Endothelial cell of umbilical vein (primary cell): ENCODE results near the gene IGSF6. TPM values are rescaled to one million over a fixed set of nuclear protein-coding genes. Genes with fewer than 3 reads are reported as not detected.

Experiments
- BruUV-seq: library from RNA; stranded (reverse); fragments of 400-500 nt; replicated peaks from 2 replicates; lab custom pipeline; 2021; lab: Mats Ljungman, UMichigan
- CTCF ChIA-PET: fragments of 300-600, 350-600 bp; sonication (Branson Sonifier 250); formaldehyde crosslinking; loops from one replicate; lab custom pipeline; 2021; ENCODE audit warnings: antibody characterized with exemption, inconsistent platforms; lab: Charles Lee
- POLR2A ChIA-PET: fragments of 300-600, 350-600 bp; sonication (Branson Sonifier 250); formaldehyde crosslinking; loops from one replicate; lab custom pipeline; 2021; ENCODE audit warnings: antibody characterized with exemption, inconsistent platforms; lab: Charles Lee
- DNase-seq: peaks from one replicate; pipeline ENCODE4 v3.0.0-alpha.2; 2011; ENCODE audit warnings: low read depth, low spot score
- FAIRE-seq: peaks from 2 replicates; lab custom pipeline; 2011; peaks lifted over from hg19 to GRCh38; lab: Jason Lieb, UNC
- H2AFZ ChIP-seq: 2 replicates; pipeline ENCODE4 v1.6.0; 2012; ENCODE audit warnings: low read depth, low read length, control low read depth, inconsistent platforms
- H3K27ac ChIP-seq: 2 replicates; pipeline ENCODE4 v1.5.1; 2011; ENCODE audit warnings: low read depth, mild to moderate bottlenecking, control low read depth, low read length, moderate library complexity; ENCODE audit not compliant: insufficient read depth
- H3K27me3 ChIP-seq, 2 experiments: 2 replicates each; pipeline versions ENCODE4 v1.6.0 to v1.6.1; 2011; ENCODE audit warnings: low read length in 2 of 2, mixed read lengths in 1 of 2; ENCODE audit not compliant: control insufficient read depth in 2 of 2, insufficient read depth in 2 of 2
- H3K36me3 ChIP-seq, 2 experiments: 2 replicates in 1 of 2; 3 replicates in 1 of 2; pipeline ENCODE4 v1.5.1; 2011; ENCODE audit warnings: low read length in 2 of 2, mild to moderate bottlenecking in 1 of 2, moderate library complexity in 1 of 2; ENCODE audit not compliant: control insufficient read depth in 2 of 2, insufficient read depth in 2 of 2; ENCODE audit errors: extremely low read depth in 1 of 2
- H3K4me1 ChIP-seq: 3 replicates; pipeline ENCODE4 v1.5.1; 2011; ENCODE audit warnings: mild to moderate bottlenecking, low read length; ENCODE audit not compliant: control insufficient read depth, insufficient read depth; ENCODE audit errors: extremely low read depth
- H3K4me2 ChIP-seq: 2 replicates; pipeline ENCODE4 v1.6.1; 2011; ENCODE audit warnings: low read length, control low read depth, mixed read lengths; ENCODE audit not compliant: insufficient read depth
- H3K4me3 ChIP-seq, 3 experiments: fragments of 200-600 bp in 1 of 3; sonication (generic), shearing (Covaris generic) in 1 of 3; replicated peaks in 1 of 3; 2 replicates each; pipeline ENCODE4 v1.5.1; 2011 to 2016; ENCODE audit warnings: control low read depth in 3 of 3, low read length in 3 of 3, mild to moderate bottlenecking in 2 of 3, inconsistent platforms in 1 of 3, low read depth in 1 of 3, moderate library complexity in 1 of 3; ENCODE audit not compliant: insufficient read depth in 1 of 3
- H3K79me2 ChIP-seq: 2 replicates; pipeline ENCODE4 v1.6.0; 2012; ENCODE audit warnings: low read length, inconsistent platforms; ENCODE audit not compliant: control insufficient read depth, insufficient read depth
- H3K9ac ChIP-seq: replicated peaks from 2 replicates; pipeline ENCODE3; 2011; ENCODE audit warnings: low read length, control low read depth; ENCODE audit not compliant: insufficient read depth; ENCODE audit errors: extremely low read depth
- H3K9me1 ChIP-seq: replicated peaks from 3 replicates; pipeline ENCODE4 v1.6.0; 2011; ENCODE audit warnings: mild to moderate bottlenecking, low read length; ENCODE audit not compliant: control insufficient read depth, insufficient read depth; ENCODE audit errors: extremely low read depth
- H3K9me3 ChIP-seq: replicated peaks from 2 replicates; pipeline ENCODE4 v1.5.1; 2012; ENCODE audit warnings: low read length, inconsistent platforms; ENCODE audit not compliant: control insufficient read depth, insufficient read depth
- H4K20me1 ChIP-seq: replicated peaks from 2 replicates; pipeline ENCODE3; 2011; ENCODE audit warnings: mild to moderate bottlenecking, low read length; ENCODE audit not compliant: control insufficient read depth, insufficient read depth; ENCODE audit errors: extremely low read depth
- CTCF ChIP-seq, 2 donors: IDR thresholded peaks; 1 replicate in 1 of 2; 2 replicates in 1 of 2; pipeline ENCODE4 v1.5.1; 2011; ENCODE audit warnings: low read length in 2 of 2, mild to moderate bottlenecking in 2 of 2, moderate library complexity in 2 of 2, control low read depth in 1 of 2, inconsistent platforms in 1 of 2, low read depth in 1 of 2; ENCODE audit not compliant: insufficient read depth in 1 of 2; ENCODE audit errors: extremely low read depth in 1 of 2
- EZH2 ChIP-seq: IDR thresholded peaks from 2 replicates; pipeline ENCODE4 v1.6.1; 2012; ENCODE audit warnings: borderline replicate concordance, low read depth, mild to moderate bottlenecking, moderate library complexity, low read length, inconsistent platforms; ENCODE audit not compliant: severe bottlenecking
- FOS ChIP-seq: IDR thresholded peaks from 2 replicates; pipeline ENCODE4 v1.6.1; 2011; ENCODE audit warnings: mild to moderate bottlenecking, low read length, moderate library complexity, borderline replicate concordance; ENCODE audit not compliant: insufficient read depth
- GATA2 ChIP-seq: IDR thresholded peaks from 2 replicates; pipeline ENCODE4 v1.7.0; 2011; ENCODE audit warnings: low read depth, mild to moderate bottlenecking, moderate library complexity, mixed read lengths, low read length; ENCODE audit not compliant: insufficient read length, insufficient read depth
- JUN ChIP-seq: IDR thresholded peaks from 2 replicates; pipeline ENCODE4 v1.6.1; 2011; ENCODE audit warnings: borderline replicate concordance, low read depth; ENCODE audit not compliant: insufficient read length, insufficient read depth
- MAX ChIP-seq: IDR thresholded peaks from 2 replicates; pipeline ENCODE4 v1.6.1; 2011; ENCODE audit not compliant: insufficient read depth, insufficient read length
- MYC ChIP-seq: IDR thresholded peaks from one replicate; pipeline ENCODE4 v1.6.1; 2011; ENCODE audit warnings: mild to moderate bottlenecking, low read depth, low read length
- POLR2A ChIP-seq: IDR thresholded peaks from 2 replicates; pipeline ENCODE4 v1.6.1; 2012; ENCODE audit warnings: low read depth, mild to moderate bottlenecking, control low read depth, low read length
- POLR2AphosphoS5 ChIP-seq: IDR thresholded peaks from 2 replicates; pipeline ENCODE4 v1.6.1; 2012; ENCODE audit warnings: low read depth, mild to moderate bottlenecking, control low read depth, low read length, moderate library complexity; ENCODE audit not compliant: insufficient read depth
- dilution Hi-C: fragments of 300-500 bp; cut with MboI; formaldehyde crosslinking; loops from one replicate; pipeline ENCODE4 v1.15.0; 2019; ENCODE audit warnings: low sequenced_read_pairs; ENCODE audit not compliant: extremely low pct_ligation_motif_present
- intact Hi-C: fragments of 100-400 bp; cut with micrococcal nuclease; formaldehyde crosslinking; loops from one replicate; pipeline ENCODE4 v1.10.0; 2022
- polyA plus RNA-seq, 4 experiments: library from polyadenylated mRNA; depleted of rRNA in 3 of 4; stranded (reverse) in 3 of 4; unstranded in 1 of 4; fragments of >200 nt; gene quantifications; 2 replicates each; pipeline versions ENCODE4 v1.2.1 to v1.2.3, GENCODE V29; 2011 to 2012; ENCODE audit warnings: missing spikeins in 1 of 4
- total RNA-seq: library from RNA; stranded (reverse); gene quantifications from 2 replicates; pipeline ENCODE4 v1.2.3, GENCODE V29; 2021

The IGSF6 gene
- total and polyA plus RNA-seq, 2 donors (not counting 3 experiments of a cell fraction or from before 2014, with no cell fraction given): not detected

GRCh38 chr16:21643785-21644184, 8.6 kb downstream of the IGSF6 start:
- no peak for DNase-seq
- BruUV-seq: no TSS peak
- TF ChIP-seq JUN: no peak
- no peak for TF ChIP-seq POLR2A
- TF ChIP-seq EZH2: no peak
- no peak for TF ChIP-seq MYC
- no peak for TF ChIP-seq GATA2
- no peak for TF ChIP-seq CTCF (IDR thresholded peaks at IDR 0.05; ENCODE audit: extremely low read depth in 1 of 2, insufficient read depth in 1 of 2, low read depth in 1 of 2, low read length in 2 of 2)
- no peak for TF ChIP-seq POLR2AphosphoS5
- TF ChIP-seq FOS: no peak
- TF ChIP-seq MAX: no peak
- Histone ChIP-seq H3K36me3 (no peaks in the 10 kb centered on the region), H3K9me3 (no peaks in the 10 kb centered on the region), H3K27ac (no peak overlapping the region), H3K4me1 (peaks cover 13% of the 10 kb centered on the region), H3K27me3 (no peaks in the 10 kb centered on the region), H3K4me3 (no peak overlapping the region), H2AFZ (no peak overlapping the region), H3K79me2 (peaks cover 22% of the 10 kb centered on the region), H4K20me1 (peaks cover 3% of the 10 kb centered on the region), H3K9ac (no peak overlapping the region), H3K9me1 (no peaks in the 10 kb centered on the region), H3K4me2 (no peak overlapping the region)
- ChIA-PET POLR2A (no interaction called here), CTCF (interaction anchor here (1.3 to 2.2 kb wide), 3 partner anchors 13 to 63 kb away, joined by 3 to 8 read pairs (median 5); no protein-coding TSS in a partner anchor)
- dilution Hi-C loops: no loop called here
- intact Hi-C loops: loop anchor here (5.0 kb wide), 1 partner anchor 46 kb away; the partner anchor contains the start of gene METTL9
- FAIRE-seq: no peak
